CD8-positive, alpha-beta memory T cell (primary cell): ENCODE measurements around the gene MAML2. TPM values are rescaled to one million over a fixed set of nuclear protein-coding genes. Genes with fewer than 3 reads are reported as not detected.

Experiments
- CTCF ChIA-PET: fragments of 350-600 bp; sonication (Branson Sonifier 250); formaldehyde crosslinking; loops from one replicate; lab custom pipeline; 2021; ENCODE audit warnings: antibody characterized with exemption; lab: Charles Lee
- POLR2A ChIA-PET: fragments of 350-600 bp; sonication (Branson Sonifier 250); formaldehyde crosslinking; loops from one replicate; lab custom pipeline; 2021; ENCODE audit warnings: antibody characterized with exemption; lab: Charles Lee
- DNase-seq, 5 donors: peaks; one replicate each; pipeline versions ENCODE4 v3.0.0 to v3.0.0-alpha.2; 2020 to 2022; ENCODE audit warnings: mixed read lengths in 1 of 5
- H3K27ac ChIP-seq: one replicate; pipeline ENCODE4 v1.7.0; 2013; ENCODE audit warnings: low read depth, mild to moderate bottlenecking, low read length, moderate library complexity
- H3K27me3 ChIP-seq: 2 replicates; pipeline ENCODE4 v1.7.0; 2013; ENCODE audit warnings: low read length, mild to moderate bottlenecking; ENCODE audit not compliant: insufficient read depth, poor library complexity, severe bottlenecking
- H3K36me3 ChIP-seq: 2 replicates; pipeline ENCODE4 v1.7.0; 2013; ENCODE audit warnings: mild to moderate bottlenecking, low read length, moderate library complexity; ENCODE audit not compliant: insufficient read depth
- H3K4me1 ChIP-seq: 2 replicates; pipeline ENCODE4 v1.7.0; 2013; ENCODE audit warnings: mild to moderate bottlenecking, low read length, moderate library complexity; ENCODE audit not compliant: insufficient read depth
- H3K4me3 ChIP-seq: 2 replicates; pipeline ENCODE4 v1.7.0; 2013; ENCODE audit warnings: mild to moderate bottlenecking, low read length
- H3K9me3 ChIP-seq: 2 replicates; pipeline ENCODE4 v1.7.0; 2013; ENCODE audit warnings: mild to moderate bottlenecking, low read length
- H3K27ac Mint-ChIP-seq, 8 donors: one replicate each; pipeline ENCODE4 v1.8.0; 2020 to 2021; ENCODE audit warnings: mixed read lengths in 8 of 8, mild to moderate bottlenecking in 6 of 8, inconsistent platforms in 3 of 8, moderate library complexity in 3 of 8
- H3K27me3 Mint-ChIP-seq, 2 donors: one replicate each; pipeline ENCODE4 v1.8.0; 2020 to 2021; ENCODE audit warnings: mixed read lengths in 2 of 2, mild to moderate bottlenecking in 1 of 2, moderate library complexity in 1 of 2
- H3K36me3 Mint-ChIP-seq, 3 donors: one replicate each; pipeline ENCODE4 v1.8.0; 2020 to 2021; ENCODE audit warnings: mixed read lengths in 3 of 3, inconsistent platforms in 1 of 3, mild to moderate bottlenecking in 1 of 3
- H3K4me1 Mint-ChIP-seq, 3 donors: one replicate each; pipeline ENCODE4 v1.8.0; 2020 to 2021; ENCODE audit warnings: mixed read lengths in 3 of 3, inconsistent platforms in 1 of 3, mild to moderate bottlenecking in 1 of 3
- H3K4me3 Mint-ChIP-seq, 7 donors: one replicate each; pipeline ENCODE4 v1.8.0; 2020 to 2021; ENCODE audit warnings: mixed read lengths in 7 of 7, mild to moderate bottlenecking in 6 of 7, moderate library complexity in 4 of 7, inconsistent platforms in 2 of 7
- H3K9me3 Mint-ChIP-seq, 5 donors: one replicate each; pipeline ENCODE4 v1.8.0; 2020 to 2022; ENCODE audit warnings: mixed read lengths in 5 of 5, mild to moderate bottlenecking in 3 of 5, moderate library complexity in 2 of 5, inconsistent platforms in 1 of 5
- polyA plus RNA-seq: library from polyadenylated mRNA; unstranded; fragments of 300-500 nt; fragmentation: Illumina TruSeq; gene quantifications from one replicate; pipeline ENCODE4 v1.2.3, GENCODE V29; 2021
- total RNA-seq, 2 experiments: library from RNA; stranded (reverse); gene quantifications; one replicate each; pipeline ENCODE4 v1.2.3, GENCODE V29; 2021

Gene MAML2
- total and polyA plus RNA-seq, 3 experiments from 2014 or later: 11.1 to 15.9 (median 15.6) TPM

- H3K4me3 ChIP-seq: no peak overlapping the region
- H3K4me3 Mint-ChIP-seq: no peak overlapping the region
- ChIA-PET POLR2A (no interaction called here), CTCF (no interaction called here)
- peak overlapping the region in 1 of 8 donors; percentile 35 for H3K27ac Mint-ChIP-seq
- no peak for DNase-seq
- H3K4me1 Mint-ChIP-seq: peaks cover 52 to 85% (median 77%) of the 10 kb centered on the region in 3 donors
- no peaks in the 10 kb centered on the region for H3K27me3 ChIP-seq
- H3K36me3 Mint-ChIP-seq: peaks cover 0 to 39% (median 9%) of the 10 kb centered on the region in 3 donors
- no peaks in the 10 kb centered on the region for H3K9me3 ChIP-seq
- no peaks in the 10 kb centered on the region for H3K27me3 Mint-ChIP-seq
- peaks cover 57% of the 10 kb centered on the region for H3K4me1 ChIP-seq
- no peaks in the 10 kb centered on the region for H3K9me3 Mint-ChIP-seq
- no peaks in the 10 kb centered on the region for H3K36me3 ChIP-seq
- peak overlapping the region; percentile 72 for H3K27ac ChIP-seq
Observed at GRCh38 chr11:96322775-96323641, 20.0 kb downstream of the MAML2 start.

- no peaks in the 10 kb centered on the region for H3K9me3 Mint-ChIP-seq
- H3K4me3 Mint-ChIP-seq: no peak overlapping the region
- Histone ChIP-seq H3K4me1 (peaks cover 75% of the 10 kb centered on the region), H3K27ac (peak overlapping the region; percentile 72), H3K9me3 (no peaks in the 10 kb centered on the region), H3K27me3 (no peaks in the 10 kb centered on the region), H3K4me3 (no peak overlapping the region), H3K36me3 (peaks cover 6% of the 10 kb centered on the region)
- POLR2A ChIA-PET: no interaction called here
- H3K27ac Mint-ChIP-seq: no peak overlapping the region
- CTCF ChIA-PET: interaction anchor here (1.5 kb wide), 1 partner anchor 22 kb away, joined by 5 read pairs; the partner anchor contains the start of gene MAML2
- DNase-seq: no peak
- H3K4me1 Mint-ChIP-seq: peaks cover 67 to 97% (median 91%) of the 10 kb centered on the region in 3 donors
- H3K27me3 Mint-ChIP-seq: no peaks in the 10 kb centered on the region
- peaks cover 6 to 50% (median 19%) of the 10 kb centered on the region in 3 donors for H3K36me3 Mint-ChIP-seq
Observed at GRCh38 chr11:96321091-96321490, 21.9 kb downstream of the MAML2 start.

GRCh38 chr11:96319898-96320656 lies 22.9 kb downstream of the MAML2 start:
- Mint-ChIP-seq H3K27ac (peak overlapping the region in 1 of 8 donors; percentile 67), H3K36me3 (peaks cover 7 to 45% (median 23%) of the 10 kb centered on the region in 3 donors), H3K4me3 (no peak overlapping the region), H3K27me3 (no peaks in the 10 kb centered on the region), H3K9me3 (no peaks in the 10 kb centered on the region), H3K4me1 (peaks cover 70 to 97% (median 91%) of the 10 kb centered on the region in 3 donors)
- ChIA-PET POLR2A (no interaction called here), CTCF (no interaction called here)
- DNase-seq: no peak
- Histone ChIP-seq H3K9me3 (no peaks in the 10 kb centered on the region), H3K4me1 (peaks cover 76% of the 10 kb centered on the region), H3K36me3 (peaks cover 6% of the 10 kb centered on the region), H3K27ac (peak overlapping the region; percentile 3), H3K27me3 (no peaks in the 10 kb centered on the region), H3K4me3 (no peak overlapping the region)

- peak overlapping the region in 1 of 7 donors; percentile 8 for H3K4me3 Mint-ChIP-seq
- H3K27ac Mint-ChIP-seq: no peak overlapping the region
- H3K27me3 Mint-ChIP-seq: no peaks in the 10 kb centered on the region
- no peaks in the 10 kb centered on the region for H3K27me3 ChIP-seq
- no peak overlapping the region for H3K27ac ChIP-seq
- peaks cover 6% of the 10 kb centered on the region for H3K36me3 ChIP-seq
- no peaks in the 10 kb centered on the region for H3K9me3 ChIP-seq
- H3K4me3 ChIP-seq: no peak overlapping the region
- no peaks in the 10 kb centered on the region for H3K9me3 Mint-ChIP-seq
- CTCF ChIA-PET: interaction anchor here (1.1 to 1.6 kb wide), 2 partner anchors 19 to 50 kb away, joined by 3 read pairs; no protein-coding TSS in a partner anchor
- POLR2A ChIA-PET: no interaction called here
- peaks cover 76 to 97% (median 92%) of the 10 kb centered on the region in 3 donors for H3K4me1 Mint-ChIP-seq
- H3K4me1 ChIP-seq: peaks cover 86% of the 10 kb centered on the region
- no peak for DNase-seq
- H3K36me3 Mint-ChIP-seq: peaks cover 7 to 38% (median 23%) of the 10 kb centered on the region in 3 donors
Observed at GRCh38 chr11:96318850-96319249, 24.1 kb downstream of the MAML2 start.

GRCh38 chr11:96318399-96318798 lies 24.6 kb downstream of the MAML2 start:
- Histone ChIP-seq H3K9me3 (no peaks in the 10 kb centered on the region), H3K27ac (no peak overlapping the region), H3K4me1 (peaks cover 84% of the 10 kb centered on the region), H3K36me3 (peaks cover 6% of the 10 kb centered on the region), H3K27me3 (no peaks in the 10 kb centered on the region), H3K4me3 (no peak overlapping the region)
- ChIA-PET POLR2A (interaction anchor here (0.6 kb wide), 1 partner anchor 262 kb away, joined by 6 read pairs; no protein-coding TSS in a partner anchor), CTCF (interaction anchor here (1.1 to 1.6 kb wide), 2 partner anchors 19 to 49 kb away, joined by 3 read pairs; no protein-coding TSS in a partner anchor)
- Mint-ChIP-seq H3K27ac (peak overlapping the region in 6 of 8 donors; percentile 9 to 69 (median 52)), H3K9me3 (no peaks in the 10 kb centered on the region), H3K36me3 (peaks cover 7 to 34% (median 22%) of the 10 kb centered on the region in 3 donors), H3K27me3 (no peaks in the 10 kb centered on the region), H3K4me1 (peaks cover 79 to 97% (median 95%) of the 10 kb centered on the region in 3 donors), H3K4me3 (peak overlapping the region in 6 of 7 donors; percentile 1 to 61 (median 51))
- DNase-seq: no peak

- H3K4me1 ChIP-seq: peaks cover 82% of the 10 kb centered on the region
- no peaks in the 10 kb centered on the region for H3K27me3 ChIP-seq
- H3K36me3 Mint-ChIP-seq: peaks cover 7 to 30% (median 19%) of the 10 kb centered on the region in 3 donors
- peak overlapping the region in 6 of 7 donors; percentile 1 to 61 (median 51) for H3K4me3 Mint-ChIP-seq
- H3K27ac Mint-ChIP-seq: peak overlapping the region in 6 of 8 donors; percentile 37 to 69 (median 52)
- ChIA-PET CTCF (interaction anchor here (1.4 to 1.6 kb wide), 2 partner anchors 19 to 25 kb away, joined by 3 to 4 read pairs; partner anchors contain the start of gene MAML2), POLR2A (interaction anchor here (0.6 kb wide), 1 partner anchor 262 kb away, joined by 6 read pairs; no protein-coding TSS in a partner anchor)
- H3K9me3 Mint-ChIP-seq: no peaks in the 10 kb centered on the region
- peaks cover 82 to 97% (median 96%) of the 10 kb centered on the region in 3 donors for H3K4me1 Mint-ChIP-seq
- DNase-seq: no peak
- H3K4me3 ChIP-seq: no peak overlapping the region
- no peaks in the 10 kb centered on the region for H3K9me3 ChIP-seq
- peaks cover 6% of the 10 kb centered on the region for H3K36me3 ChIP-seq
- H3K27ac ChIP-seq: no peak overlapping the region
- H3K27me3 Mint-ChIP-seq: no peaks in the 10 kb centered on the region
Observed at GRCh38 chr11:96317985-96318384, 25.0 kb downstream of the MAML2 start.

- Histone ChIP-seq H3K36me3 (peaks cover 6% of the 10 kb centered on the region), H3K27ac (no peak overlapping the region), H3K27me3 (no peaks in the 10 kb centered on the region), H3K4me3 (no peak overlapping the region), H3K4me1 (peaks cover 82% of the 10 kb centered on the region), H3K9me3 (no peaks in the 10 kb centered on the region)
- H3K36me3 Mint-ChIP-seq: peaks cover 7 to 26% (median 19%) of the 10 kb centered on the region in 3 donors
- H3K27me3 Mint-ChIP-seq: no peaks in the 10 kb centered on the region
- ChIA-PET POLR2A (interaction anchor here (0.6 to 1.1 kb wide), 2 partner anchors 24 to 261 kb away, joined by 3 to 6 read pairs; no protein-coding TSS in a partner anchor), CTCF (interaction anchor here (1.4 kb wide), 1 partner anchor 26 kb away, joined by 4 read pairs; the partner anchor contains the start of gene MAML2)
- peak overlapping the region in 5 of 8 donors; percentile 17 to 61 (median 35) for H3K27ac Mint-ChIP-seq
- no peak for DNase-seq
- H3K4me1 Mint-ChIP-seq: peaks cover 82 to 97% (median 95%) of the 10 kb centered on the region in 3 donors
- no peaks in the 10 kb centered on the region for H3K9me3 Mint-ChIP-seq
- peak overlapping the region in 1 of 7 donors; percentile 46 for H3K4me3 Mint-ChIP-seq
Observed at GRCh38 chr11:96317571-96317970, 25.4 kb downstream of the MAML2 start.
